GM19397 (cell line): ENCODE measurements around the gene CACNA1C.
"Not testable (repeated sequence)": the region's sequence is repeated elsewhere in the genome, so short reads cannot be mapped to it uniquely, and the experiment has no call there.

ENCODE experiments used
- ATAC-seq: cut with Tn5 transposase; IDR thresholded peaks from one replicate; pipeline ENCODE4 v1.9.1; 2021; ENCODE audit warnings: mild to moderate bottlenecking, moderate library complexity; ENCODE audit not compliant: unreplicated experiment

Gene CACNA1C

GRCh38 chr12:2673966-2674810 lies 621.4 kb downstream of the CACNA1C start:
- ATAC-seq, result no peak

GRCh38 chr12:2675776-2676175 lies 623.0 kb downstream of the CACNA1C start:
- no peak for ATAC-seq

GRCh38 chr12:2677142-2677880 lies 624.5 kb downstream of the CACNA1C start:
- ATAC-seq, result no peak

- no peak for ATAC-seq
These were observed 625.6 kb downstream of the CACNA1C start for GRCh38 chr12:2678426-2678825.

GRCh38 chr12:2679068-2679815 lies 626.5 kb downstream of the CACNA1C start:
- ATAC-seq, result no peak

- ATAC-seq, result no peak
These were observed 627.3 kb downstream of the CACNA1C start for GRCh38 chr12:2679816-2680675.

GRCh38 chr12:2680676-2681039 lies 627.9 kb downstream of the CACNA1C start:
- no peak for ATAC-seq

GRCh38 chr12:2681450-2682205 lies 628.8 kb downstream of the CACNA1C start:
- ATAC-seq, result no peak

- no peak for ATAC-seq
These were observed 629.8 kb downstream of the CACNA1C start for GRCh38 chr12:2682296-2683251.

- ATAC-seq, result no peak
These were observed 630.7 kb downstream of the CACNA1C start for GRCh38 chr12:2683283-2684025.

GRCh38 chr12:2684026-2684325 lies 631.2 kb downstream of the CACNA1C start:
- ATAC-seq, result not testable (repeated sequence)

- ATAC-seq, result not testable (repeated sequence)
These were observed 633.0 kb downstream of the CACNA1C start for GRCh38 chr12:2685620-2686279.

- no peak for ATAC-seq
These were observed 633.5 kb downstream of the CACNA1C start for GRCh38 chr12:2686280-2686646.

- ATAC-seq, result no peak
These were observed 634.3 kb downstream of the CACNA1C start for GRCh38 chr12:2687058-2687457.

GRCh38 chr12:2687726-2688125 lies 634.9 kb downstream of the CACNA1C start:
- ATAC-seq, result no peak

GRCh38 chr12:2688381-2688931 lies 635.7 kb downstream of the CACNA1C start:
- no peak for ATAC-seq

- ATAC-seq, result no peak
These were observed 636.6 kb downstream of the CACNA1C start for GRCh38 chr12:2689393-2689792.
